GM10847 (cell line): ENCODE data around the gene KLK8.

ENCODE experiments used
- POLR2A ChIP-seq: IDR thresholded peaks from 2 replicates; pipeline ENCODE4 v1.6.1; 2011; ENCODE audit not compliant: insufficient read length; ENCODE audit errors: extremely low read depth

Gene KLK8

GRCh38 chr19:50974702-50975556, 26.5 kb downstream of the KLK8 start:
- TF ChIP-seq POLR2A = no peak

GRCh38 chr19:50972795-50973376, 28.5 kb downstream of the KLK8 start:
- no peak for TF ChIP-seq POLR2A

- TF ChIP-seq POLR2A = no peak
Observed at GRCh38 chr19:50969413-50969760, 32.0 kb downstream of the KLK8 start, which contains the start of gene KLK6. Gene KLK6 (minus strand): TSS chr19:50969591. CDS start chr19:50968104, 1,487 bp downstream.

- TF ChIP-seq POLR2A = no peak
Observed at GRCh38 chr19:50968716-50969412, 32.5 kb downstream of the KLK8 start.

- TF ChIP-seq POLR2A = no peak
Observed at GRCh38 chr19:50967929-50968715, 33.3 kb downstream of the KLK8 start.

- TF ChIP-seq POLR2A = no peak
Observed at GRCh38 chr19:50964266-50964665, 37.1 kb downstream of the KLK8 start.

GRCh38 chr19:50963381-50963780, 38.0 kb downstream of the KLK8 start:
- TF ChIP-seq POLR2A = no peak

- no peak for TF ChIP-seq POLR2A
Observed at GRCh38 chr19:50962245-50962644, 39.2 kb downstream of the KLK8 start.

- TF ChIP-seq POLR2A = no peak
Observed at GRCh38 chr19:50959731-50960500, 41.5 kb downstream of the KLK8 start.

- TF ChIP-seq POLR2A = no peak
Observed at GRCh38 chr19:50957587-50957986, 43.8 kb downstream of the KLK8 start.

GRCh38 chr19:50952910-50953309, 48.5 kb downstream of the KLK8 start, which contains the start of gene KLK5:
Gene KLK5 (minus strand): TSS chr19:50953038. CDS start chr19:50952657, 381 bp downstream.
- no peak for TF ChIP-seq POLR2A

- no peak for TF ChIP-seq POLR2A
Observed at GRCh38 chr19:50949861-50950260, 51.5 kb downstream of the KLK8 start.

GRCh38 chr19:50947123-50947522, 54.3 kb downstream of the KLK8 start:
- no peak for TF ChIP-seq POLR2A
